GM19467 (cell line): Measurements from ENCODE around the gene LRRC10.
A peak's percentile ranks its signal among the peaks of the same experiment; 100 is the strongest.
"Not testable (repeated sequence)": the region's sequence is repeated elsewhere in the genome, so short reads cannot be mapped to it uniquely, and the experiment has no call there.

ENCODE experiments used
- ATAC-seq: cut with Tn5 transposase; IDR thresholded peaks from one replicate; pipeline ENCODE4 v1.9.1; 2021; ENCODE audit warnings: mild to moderate bottlenecking, moderate library complexity; ENCODE audit not compliant: unreplicated experiment

Gene LRRC10

GRCh38 chr12:69620077-69620476, 9.4 kb upstream of the LRRC10 start:
- no peak for ATAC-seq

- ATAC-seq: no peak
Measured at GRCh38 chr12:69619050-69619449, 8.3 kb upstream of the LRRC10 start.

GRCh38 chr12:69616025-69616424, 5.3 kb upstream of the LRRC10 start:
- ATAC-seq: no peak

- ATAC-seq: no peak
Measured at GRCh38 chr12:69613351-69613750, 2.6 kb upstream of the LRRC10 start.

- ATAC-seq: no peak
Measured at GRCh38 chr12:69610126-69610525, 581 bp downstream of the LRRC10 start.

GRCh38 chr12:69608114-69608513, 2.6 kb downstream of the LRRC10 start:
- ATAC-seq: no peak

- not testable (repeated sequence) for ATAC-seq
Measured at GRCh38 chr12:69604275-69604674, 6.4 kb downstream of the LRRC10 start.

- not testable (repeated sequence) for ATAC-seq
Measured at GRCh38 chr12:69603556-69603955, 7.2 kb downstream of the LRRC10 start.

- no peak for ATAC-seq
Measured at GRCh38 chr12:69602954-69603353, 7.8 kb downstream of the LRRC10 start.

GRCh38 chr12:69601962-69602685, 8.6 kb downstream of the LRRC10 start:
- no peak for ATAC-seq

GRCh38 chr12:69600804-69601203, 9.9 kb downstream of the LRRC10 start:
- ATAC-seq: no peak

GRCh38 chr12:69598174-69598753, 12.4 kb downstream of the LRRC10 start:
- no peak for ATAC-seq

- ATAC-seq: no peak
Measured at GRCh38 chr12:69595689-69596088, 15.0 kb downstream of the LRRC10 start.

GRCh38 chr12:69589082-69589481, 21.6 kb downstream of the LRRC10 start:
- no peak for ATAC-seq

GRCh38 chr12:69588527-69588926, 22.2 kb downstream of the LRRC10 start:
- no peak for ATAC-seq

- ATAC-seq: peak; percentile 93
Measured at GRCh38 chr12:69585189-69586062, 25.3 kb downstream of the LRRC10 start, which contains the start of gene CCT2. TSS of gene CCT2 (plus strand) at chr12:69585459. CDS start at chr12:69585522, 63 bp downstream.

- ATAC-seq: no peak
Measured at GRCh38 chr12:69583203-69583602, 27.5 kb downstream of the LRRC10 start.

GRCh38 chr12:69580074-69580473, 30.6 kb downstream of the LRRC10 start:
- ATAC-seq: no peak

GRCh38 chr12:69579029-69579428, 31.7 kb downstream of the LRRC10 start:
- ATAC-seq: no peak

GRCh38 chr12:69578283-69578682, 32.4 kb downstream of the LRRC10 start:
- ATAC-seq: no peak

- ATAC-seq: no peak
Measured at GRCh38 chr12:69575346-69575745, 35.4 kb downstream of the LRRC10 start.
